CD14-positive monocyte (primary cell): ENCODE results near the gene BASP1. TPM values are rescaled to one million over a fixed set of nuclear protein-coding genes. Genes with fewer than 3 reads are reported as not detected.

Source experiments
- DNase-seq, 3 donors: peaks; one replicate each; pipeline ENCODE4 v3.0.0-alpha.2; 2011 to 2022
- H2AFZ ChIP-seq: 2 replicates; pipeline ENCODE4 v1.6.0; 2012; ENCODE audit warnings: mild to moderate bottlenecking, low read depth, low read length, inconsistent platforms; ENCODE audit not compliant: insufficient read depth, poor library complexity, severe bottlenecking
- H3K27ac ChIP-seq, 2 donors: 1 replicate in 1 of 2; 2 replicates in 1 of 2; pipeline ENCODE4 v1.5.1; 2012 to 2013; ENCODE audit warnings: low read length in 2 of 2, control low read depth in 1 of 2, inconsistent platforms in 1 of 2, low read depth in 1 of 2, mild to moderate bottlenecking in 1 of 2
- H3K27me3 ChIP-seq, 2 donors: one replicate each; pipeline versions ENCODE4 v1.6.0 to v1.6.1; 2011 to 2013; ENCODE audit warnings: low read length in 2 of 2; ENCODE audit not compliant: control insufficient read depth in 2 of 2, insufficient read depth in 2 of 2
- H3K36me3 ChIP-seq, 2 donors: replicated peaks in 1 of 2; 1 replicate in 1 of 2; 2 replicates in 1 of 2; pipeline versions ENCODE4 v1.5.1 to v1.6.1; 2012 to 2013; ENCODE audit warnings: low read length in 2 of 2, control low read depth in 1 of 2, inconsistent platforms in 1 of 2, mild to moderate bottlenecking in 1 of 2; ENCODE audit not compliant: insufficient read depth in 2 of 2, control insufficient read depth in 1 of 2
- H3K4me1 ChIP-seq, 2 donors: 1 replicate in 1 of 2; 2 replicates in 1 of 2; pipeline versions ENCODE4 v1.5.1 to v1.6.1; 2012 to 2013; ENCODE audit warnings: low read length in 2 of 2, control low read depth in 1 of 2, inconsistent platforms in 1 of 2, mild to moderate bottlenecking in 1 of 2, moderate library complexity in 1 of 2; ENCODE audit not compliant: insufficient read depth in 2 of 2, control insufficient read depth in 1 of 2
- H3K4me2 ChIP-seq: replicated peaks from 2 replicates; pipeline ENCODE3; 2012; ENCODE audit warnings: low read length, moderate library complexity, mild to moderate bottlenecking; ENCODE audit not compliant: poor library complexity, severe bottlenecking; ENCODE audit errors: extremely low read depth
- H3K4me3 ChIP-seq, 3 experiments: fragments of 200-600 bp in 1 of 3; sonication (generic) in 1 of 3; replicated peaks in 1 of 3; 1 replicate in 2 of 3; 2 replicates in 1 of 3; pipeline ENCODE4 v1.5.1; 2011 to 2013; ENCODE audit warnings: low read length in 3 of 3, mild to moderate bottlenecking in 3 of 3, control low read depth in 2 of 3, low read depth in 2 of 3, inconsistent platforms in 1 of 3, moderate library complexity in 1 of 3
- H3K79me2 ChIP-seq: 2 replicates; pipeline ENCODE4 v1.6.0; 2012; ENCODE audit warnings: mild to moderate bottlenecking, control low read depth, inconsistent platforms, low read length, moderate library complexity; ENCODE audit not compliant: insufficient read depth
- H3K9ac ChIP-seq: 2 replicates; pipeline ENCODE4 v1.6.0; 2017; ENCODE audit warnings: low read length, mild to moderate bottlenecking; ENCODE audit not compliant: insufficient read depth, poor library complexity, severe bottlenecking
- H3K9me3 ChIP-seq, 2 donors: replicated peaks in 1 of 2; 1 replicate in 1 of 2; 2 replicates in 1 of 2; pipeline versions ENCODE4 v1.5.1 to v1.6.1; 2012 to 2013; ENCODE audit warnings: low read length in 2 of 2, control low read depth in 1 of 2; ENCODE audit not compliant: control insufficient read depth in 1 of 2, insufficient read depth in 1 of 2
- H4K20me1 ChIP-seq: 2 replicates; pipeline ENCODE4 v1.6.0; 2012; ENCODE audit warnings: mild to moderate bottlenecking, low read length, control low read depth, moderate library complexity; ENCODE audit not compliant: insufficient read depth
- H3K27ac Mint-ChIP-seq, 7 donors: one replicate each; pipeline ENCODE4 v1.8.0; 2020; ENCODE audit warnings: mild to moderate bottlenecking in 7 of 7, mixed read lengths in 7 of 7, moderate library complexity in 6 of 7, inconsistent platforms in 2 of 7
- H3K27me3 Mint-ChIP-seq, 3 donors: one replicate each; pipeline ENCODE4 v1.8.0; 2021 to 2022; ENCODE audit warnings: low read depth in 3 of 3, mild to moderate bottlenecking in 3 of 3, mixed read lengths in 3 of 3, moderate library complexity in 3 of 3, inconsistent platforms in 1 of 3
- H3K36me3 Mint-ChIP-seq, 2 donors: one replicate each; pipeline ENCODE4 v1.8.0; 2020; ENCODE audit warnings: mixed read lengths in 2 of 2, inconsistent platforms in 1 of 2, mild to moderate bottlenecking in 1 of 2
- H3K4me1 Mint-ChIP-seq: one replicate; pipeline ENCODE4 v1.8.0; 2020; ENCODE audit warnings: mild to moderate bottlenecking, mixed read lengths
- H3K4me3 Mint-ChIP-seq, 2 donors: one replicate each; pipeline ENCODE4 v1.8.0; 2020; ENCODE audit warnings: mild to moderate bottlenecking in 2 of 2, mixed read lengths in 2 of 2, moderate library complexity in 1 of 2
- H3K9me3 Mint-ChIP-seq, 7 donors: one replicate each; pipeline ENCODE4 v1.8.0; 2020 to 2022; ENCODE audit warnings: mixed read lengths in 7 of 7, mild to moderate bottlenecking in 6 of 7, moderate library complexity in 6 of 7, inconsistent platforms in 2 of 7
- WGBS: methylation state at CpG from one replicate; pipeline ENCODE4 v1.1.5; 2013; ENCODE audit warnings: missing lambda C conversion rate; ENCODE audit not compliant: insufficient coverage; 5-methylcytosine and 5-hydroxymethylcytosine counted together
- intact Hi-C, 2 donors: fragments of 100-400 bp; cut with micrococcal nuclease; formaldehyde crosslinking; loops; one replicate each; pipeline versions ENCODE4 v1.15.0 to v1.15.1; 2023
- polyA plus RNA-seq, 3 donors: library from polyadenylated mRNA; depleted of rRNA in 1 of 3; unstranded in 2 of 3; stranded (reverse) in 1 of 3; fragments of 300-500 nt in 2 of 3; fragments of >200 nt in 1 of 3; fragmentation: Illumina TruSeq in 2 of 3; gene quantifications; 1 replicate in 2 of 3; 2 replicates in 1 of 3; pipeline ENCODE4 v1.2.3, GENCODE V29; 2012 to 2021
- TF ChIP-seq, protein P1 (sequence below): fragments of 200-600 bp; IDR thresholded peaks from one replicate; pipeline ENCODE4 v1.8.0; 2022; ENCODE audit warnings: antibody characterized with exemption, mild to moderate bottlenecking

Gene BASP1
- polyA plus RNA-seq, 3 donors = 23.7 to 61.6 (median 36.6) TPM

DNA sequence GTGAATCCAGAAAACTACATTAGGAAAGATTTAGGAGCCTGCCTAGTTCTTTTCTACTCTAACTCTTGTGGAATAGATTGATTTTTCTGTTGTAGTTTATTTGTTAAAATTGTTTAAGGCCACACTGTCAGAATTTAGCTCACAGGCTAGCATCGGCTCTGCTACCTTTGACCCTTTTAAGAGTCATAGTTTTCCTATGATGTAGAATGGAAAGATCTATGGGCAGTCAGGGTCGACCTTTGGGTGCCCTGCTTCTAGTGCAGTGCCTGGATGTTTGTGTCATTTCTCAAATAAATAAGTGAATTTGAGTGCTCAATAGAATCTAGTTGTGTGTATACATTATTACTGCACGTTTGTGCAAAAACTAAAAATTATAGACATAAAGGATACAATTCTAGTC lies 38.7 kb downstream of the BASP1 start:
- no peak overlapping the region for H2AFZ ChIP-seq
- peak overlapping the region in 1 of 3 experiments; percentile 60 for H3K4me3 ChIP-seq
- H4K20me1 ChIP-seq = no peaks in the 10 kb centered on the region
- H3K27me3 ChIP-seq = no peaks in the 10 kb centered on the region
- no peaks in the 10 kb centered on the region for H3K9me3 ChIP-seq
- H3K79me2 ChIP-seq = peaks cover 88% of the 10 kb centered on the region
- Mint-ChIP-seq H3K9me3 (peaks cover 5 to 12% (median 8%) of the 10 kb centered on the region in 7 donors), H3K36me3 (peaks cover 25% of the 10 kb centered on the region in 2 donors), H3K27ac (peak overlapping the region; percentile 95 to 97 (median 96)), H3K27me3 (no peaks in the 10 kb centered on the region), H3K4me3 (peak overlapping the region; percentile 37 to 81), H3K4me1 (peaks cover 61% of the 10 kb centered on the region)
- peak overlapping the region; percentile 62 for H3K4me2 ChIP-seq
- peak overlapping the region; percentile 69 to 81 for H3K27ac ChIP-seq
- H3K9ac ChIP-seq = peak overlapping the region; percentile 4
- TF ChIP-seq, protein P1, sequence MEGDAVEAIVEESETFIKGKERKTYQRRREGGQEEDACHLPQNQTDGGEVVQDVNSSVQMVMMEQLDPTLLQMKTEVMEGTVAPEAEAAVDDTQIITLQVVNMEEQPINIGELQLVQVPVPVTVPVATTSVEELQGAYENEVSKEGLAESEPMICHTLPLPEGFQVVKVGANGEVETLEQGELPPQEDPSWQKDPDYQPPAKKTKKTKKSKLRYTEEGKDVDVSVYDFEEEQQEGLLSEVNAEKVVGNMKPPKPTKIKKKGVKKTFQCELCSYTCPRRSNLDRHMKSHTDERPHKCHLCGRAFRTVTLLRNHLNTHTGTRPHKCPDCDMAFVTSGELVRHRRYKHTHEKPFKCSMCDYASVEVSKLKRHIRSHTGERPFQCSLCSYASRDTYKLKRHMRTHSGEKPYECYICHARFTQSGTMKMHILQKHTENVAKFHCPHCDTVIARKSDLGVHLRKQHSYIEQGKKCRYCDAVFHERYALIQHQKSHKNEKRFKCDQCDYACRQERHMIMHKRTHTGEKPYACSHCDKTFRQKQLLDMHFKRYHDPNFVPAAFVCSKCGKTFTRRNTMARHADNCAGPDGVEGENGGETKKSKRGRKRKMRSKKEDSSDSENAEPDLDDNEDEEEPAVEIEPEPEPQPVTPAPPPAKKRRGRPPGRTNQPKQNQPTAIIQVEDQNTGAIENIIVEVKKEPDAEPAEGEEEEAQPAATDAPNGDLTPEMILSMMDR = no peak
- no peak for DNase-seq
- intact Hi-C loops = loop anchor here (1.0 to 10.0 kb wide), 6 partner anchors 34 to 179 kb away; partner anchors contain the start of gene BASP1 (in 1 of the 2)
- H3K4me1 ChIP-seq = peaks cover 50 to 62% of the 10 kb centered on the region in 2 donors
- WGBS = 86% methylated on average over 2 of the region's 3 CpGs
- H3K36me3 ChIP-seq = peaks cover 0 to 5% of the 10 kb centered on the region in 2 donors

DNA sequence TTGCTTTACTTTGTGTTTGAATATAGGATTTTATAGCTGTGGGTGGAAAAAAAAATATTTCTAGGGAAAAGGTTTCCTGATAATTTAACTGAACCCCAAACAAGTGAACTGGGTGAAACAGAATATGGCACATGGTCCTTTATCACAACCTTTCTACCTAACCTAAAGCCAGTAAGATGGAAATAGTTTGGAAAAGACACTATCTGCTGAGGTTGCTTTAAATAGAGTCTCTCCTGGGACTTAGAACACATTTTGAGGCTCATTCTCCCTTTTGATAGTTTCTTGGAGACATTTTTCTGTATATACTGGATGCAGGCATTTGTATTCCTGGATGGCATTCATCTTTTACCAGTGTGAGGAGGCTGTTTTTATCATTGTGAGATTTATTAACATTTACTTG lies 39.4 kb downstream of the BASP1 start:
- H3K27me3 Mint-ChIP-seq = no peaks in the 10 kb centered on the region
- DNase-seq = no peak
- no peak overlapping the region for H3K4me3 Mint-ChIP-seq
- TF ChIP-seq, protein P1 = no peak
- intact Hi-C loops = loop anchor here (1.0 to 10.0 kb wide), 6 partner anchors 35 to 178 kb away; partner anchors contain the start of gene BASP1 (in 1 of the 2)
- peaks cover 88% of the 10 kb centered on the region for H3K79me2 ChIP-seq
- H3K4me2 ChIP-seq = no peak overlapping the region
- peaks cover 56% of the 10 kb centered on the region for H3K4me1 Mint-ChIP-seq
- H3K4me1 ChIP-seq = peaks cover 47 to 55% of the 10 kb centered on the region in 2 donors
- peak overlapping the region; percentile 58 to 97 (median 95) for H3K27ac Mint-ChIP-seq
- H3K4me3 ChIP-seq = no peak overlapping the region
- no peaks in the 10 kb centered on the region for H4K20me1 ChIP-seq
- peak overlapping the region in 1 of 2 donors; percentile 81 for H3K27ac ChIP-seq
- H3K36me3 ChIP-seq = peaks cover 0 to 5% of the 10 kb centered on the region in 2 donors
- no peaks in the 10 kb centered on the region for H3K9me3 ChIP-seq
- H3K9ac ChIP-seq = no peak overlapping the region
- peaks cover 5 to 12% (median 8%) of the 10 kb centered on the region in 7 donors for H3K9me3 Mint-ChIP-seq
- H3K27me3 ChIP-seq = no peaks in the 10 kb centered on the region
- H2AFZ ChIP-seq = no peak overlapping the region
- peaks cover 29 to 32% of the 10 kb centered on the region in 2 donors for H3K36me3 Mint-ChIP-seq
